H1 (cell line): Measurements from ENCODE around the gene CS. TPM values are rescaled to one million over a fixed set of nuclear protein-coding genes. Genes with fewer than 3 reads are reported as not detected.

Experiments used
- EZH2 ChIP-seq: fragments of 200-600 bp; sonication (generic); IDR thresholded peaks from 2 replicates; pipeline ENCODE4 v1.7.1; 2012; ENCODE audit warnings: low read depth, mild to moderate bottlenecking, moderate library complexity, low read length, inconsistent platforms; ENCODE audit not compliant: severe bottlenecking
- TAF7 ChIP-seq: optimal IDR thresholded peaks from 2 replicates; pipeline ENCODE3; 2011; ENCODE audit warnings: low read depth, mild to moderate bottlenecking, inconsistent platforms, low read length, moderate library complexity, borderline replicate concordance
- polyA plus RNA-seq, 7 experiments: library from polyadenylated mRNA; depleted of rRNA in 3 of 7; stranded (reverse) in 5 of 7; unstranded in 2 of 7; fragments of >200 nt in 5 of 7; fragments of 200-250 nt in 2 of 7; gene quantifications; 1 replicate in 5 of 7; 2 replicates in 1 of 7; 4 replicates in 1 of 7; pipeline versions ENCODE4 v1.2.1 to v1.2.3, GENCODE V29; 2011 to 2013; ENCODE audit warnings: missing spikeins in 2 of 7, mixed read lengths in 2 of 7
- total RNA-seq: library from RNA; stranded (reverse); fragmentation: NEBNext Ultra II Directional; extraction: Animal tissue kit (Norgen Biotek cat#: 25700); gene quantifications from 2 replicates; pipeline ENCODE4 v1.2.1, GENCODE V29; 2021

Gene CS
- total and polyA plus RNA-seq, 2 of the 8 experiments (the other 6 are each of a cell fraction or from before 2014, with no cell fraction given) = 96.6 to 238 TPM

- TF ChIP-seq EZH2 = no peak
- TF ChIP-seq TAF7 = no peak
Measured at GRCh38 chr12:56256326-56256960, 43.7 kb downstream of the CS start (continued).
